Liver (tissue), 3 donors: ENCODE data around the gene CDKN2B-AS1.

Experiments used
- CTCF ChIP-seq: fragments of 150-350 bp; IDR thresholded peaks from 2 replicates; pipeline ENCODE4 v1.5.1; 2017; ENCODE audit warnings: improper control_type of control experiment, low read depth, low read length; ENCODE audit not compliant: missing input control
- GABPA ChIP-seq, 2 donors: IDR thresholded peaks in 1 of 2; conservative IDR thresholded peaks in 1 of 2; 2 replicates each; pipeline ENCODE4 v1.6.1; 2016; ENCODE audit warnings: antibody characterized with exemption in 2 of 2, mild to moderate bottlenecking in 1 of 2, moderate library complexity in 1 of 2
- JUND ChIP-seq, 2 donors: IDR thresholded peaks; 2 replicates each; pipeline ENCODE4 v1.6.1; 2016; ENCODE audit warnings: antibody characterized with exemption in 2 of 2
- RAD21 ChIP-seq, 2 donors: IDR thresholded peaks; 2 replicates each; pipeline ENCODE4 v1.6.1; 2016; ENCODE audit warnings: antibody characterized with exemption in 2 of 2, mild to moderate bottlenecking in 2 of 2
- SP1 ChIP-seq: IDR thresholded peaks from 2 replicates; pipeline ENCODE4 v1.6.1; 2018; ENCODE audit warnings: antibody characterized with exemption, mild to moderate bottlenecking
- TAF1 ChIP-seq: conservative IDR thresholded peaks from 2 replicates; pipeline ENCODE4 v1.6.1; 2016; ENCODE audit warnings: antibody characterized with exemption, mild to moderate bottlenecking
- TF ChIP-seq, protein P1 (sequence below): IDR thresholded peaks from 2 replicates; pipeline ENCODE4 v1.6.1; 2016; ENCODE audit warnings: antibody characterized with exemption
- donor health status: healthy.
- donor health status: healthy.

DNA sequence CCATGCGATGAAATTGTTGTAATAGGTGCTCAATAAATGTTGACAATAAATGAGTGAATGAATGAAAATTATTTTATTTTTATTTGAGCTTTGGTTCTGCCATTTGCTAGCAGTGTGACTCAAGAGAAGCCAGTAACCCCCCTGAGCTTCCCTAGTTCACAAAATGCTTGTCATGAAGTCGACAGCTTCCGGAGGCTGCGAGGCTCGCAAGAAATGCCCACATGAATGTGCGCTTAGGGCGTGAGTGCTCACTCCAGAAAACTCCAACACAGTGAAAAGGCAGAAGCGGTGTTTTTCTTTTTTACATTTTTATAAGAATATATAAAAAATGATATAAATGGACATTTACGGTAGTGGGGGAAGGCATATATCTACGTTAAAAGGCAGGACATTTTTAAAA lies 26.9 kb upstream of the CDKN2B-AS1 start:
- no peak for TF ChIP-seq GABPA (IDR thresholded peaks at IDR 0.05 in 1 of 2, conservative IDR thresholded peaks at IDR 0.05 in 1 of 2)
- TF ChIP-seq, protein P1, sequence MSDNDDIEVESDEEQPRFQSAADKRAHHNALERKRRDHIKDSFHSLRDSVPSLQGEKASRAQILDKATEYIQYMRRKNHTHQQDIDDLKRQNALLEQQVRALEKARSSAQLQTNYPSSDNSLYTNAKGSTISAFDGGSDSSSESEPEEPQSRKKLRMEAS = no peak
- TF ChIP-seq CTCF = no peak
- no peak for TF ChIP-seq JUND (IDR thresholded peaks at IDR 0.05)
- no peak for TF ChIP-seq TAF1
- TF ChIP-seq RAD21 (IDR thresholded peaks at IDR 0.05) = no peak
- TF ChIP-seq SP1 = no peak
